Testis (tissue), 3 donors: ENCODE data around the gene C2orf66. TPM values are rescaled to one million over a fixed set of nuclear protein-coding genes. Genes with fewer than 3 reads are reported as not detected.

Experiments
- DNase-seq: peaks from one replicate; pipeline ENCODE4 v3.0.0-alpha.2; 2019
- H3K27ac ChIP-seq, 2 donors: fragments of 200-600 bp; sonication (generic); one replicate each; pipeline ENCODE4 v1.5.1; 2019
- H3K27me3 ChIP-seq: fragments of 200-600 bp; sonication (generic); one replicate; pipeline ENCODE4 v1.5.1; 2019
- H3K36me3 ChIP-seq: fragments of 200-600 bp; sonication (generic); one replicate; pipeline ENCODE4 v1.5.1; 2017; ENCODE audit warnings: low read depth; ENCODE audit errors: missing control alignments
- H3K4me1 ChIP-seq: fragments of 200-600 bp; sonication (generic); one replicate; pipeline ENCODE4 v1.5.1; 2019
- H3K4me3 ChIP-seq, 2 donors: fragments of 200-600 bp; sonication (generic); one replicate each; pipeline ENCODE4 v1.5.1; 2017 to 2019
- H3K9me3 ChIP-seq: fragments of 200-600 bp; sonication (generic); one replicate; pipeline ENCODE4 v1.5.1; 2017
- POLR2A ChIP-seq: fragments of 450-650 bp; IDR thresholded peaks from one replicate; pipeline ENCODE4 v1.6.1; 2017; ENCODE audit warnings: antibody characterized with exemption, mild to moderate bottlenecking, moderate library complexity
- WGBS, 2 donors: methylation state at CpG; one replicate each; pipeline ENCODE4 v1.1.5; 2018; 5-methylcytosine and 5-hydroxymethylcytosine counted together
- intact Hi-C: fragments of 100-400 bp; cut with DNase I; formaldehyde crosslinking; loops from one replicate; pipeline ENCODE4 v1.15.1; 2023; ENCODE audit warnings: low total_unique reads
- polyA plus RNA-seq: library from polyadenylated mRNA; stranded (reverse); fragments of 350-450 nt; fragmentation: Illumina TruSeq; extraction: RNeasy Lipid Tissue Mini Kit (QIAGEN cat#74804); gene quantifications from one replicate; pipeline ENCODE4 v1.2.3, GENCODE V29; 2014; ENCODE audit warnings: low read depth, low replicate concordance; ENCODE audit not compliant: insufficient read depth
- total RNA-seq, 2 donors: library from RNA; depleted of rRNA; stranded (reverse); fragments of >200 nt; gene quantifications; one replicate each; pipeline ENCODE4 v1.2.3, GENCODE V29; 2016
- TF ChIP-seq, protein P1 (sequence below), 3 experiments: fragments of 450-650 bp in 2 of 3; fragments of 200-600 bp in 1 of 3; sonication (generic) in 1 of 3; IDR thresholded peaks; one replicate each; pipeline ENCODE4 v1.5.1; 2016 to 2019; ENCODE audit warnings: antibody characterized with exemption in 3 of 3, mild to moderate bottlenecking in 2 of 3, moderate library complexity in 1 of 3

C2orf66 gene
- total and polyA plus RNA-seq, 3 donors from 2014 or later: 0.87 to 1.2 TPM; not detected in 1

- intact Hi-C loops: no loop called here
- no peaks in the 10 kb centered on the region for H3K36me3 ChIP-seq
- no peak overlapping the region for H3K4me3 ChIP-seq
- no peaks in the 10 kb centered on the region for H3K4me1 ChIP-seq
- no peaks in the 10 kb centered on the region for H3K27me3 ChIP-seq
- H3K27ac ChIP-seq: no peak overlapping the region
- 88 to 96% methylated on average over 3 of the region's 3 CpGs for WGBS, 2 donors
- no peak for DNase-seq
- H3K9me3 ChIP-seq: no peaks in the 10 kb centered on the region
- TF ChIP-seq, protein P1, sequence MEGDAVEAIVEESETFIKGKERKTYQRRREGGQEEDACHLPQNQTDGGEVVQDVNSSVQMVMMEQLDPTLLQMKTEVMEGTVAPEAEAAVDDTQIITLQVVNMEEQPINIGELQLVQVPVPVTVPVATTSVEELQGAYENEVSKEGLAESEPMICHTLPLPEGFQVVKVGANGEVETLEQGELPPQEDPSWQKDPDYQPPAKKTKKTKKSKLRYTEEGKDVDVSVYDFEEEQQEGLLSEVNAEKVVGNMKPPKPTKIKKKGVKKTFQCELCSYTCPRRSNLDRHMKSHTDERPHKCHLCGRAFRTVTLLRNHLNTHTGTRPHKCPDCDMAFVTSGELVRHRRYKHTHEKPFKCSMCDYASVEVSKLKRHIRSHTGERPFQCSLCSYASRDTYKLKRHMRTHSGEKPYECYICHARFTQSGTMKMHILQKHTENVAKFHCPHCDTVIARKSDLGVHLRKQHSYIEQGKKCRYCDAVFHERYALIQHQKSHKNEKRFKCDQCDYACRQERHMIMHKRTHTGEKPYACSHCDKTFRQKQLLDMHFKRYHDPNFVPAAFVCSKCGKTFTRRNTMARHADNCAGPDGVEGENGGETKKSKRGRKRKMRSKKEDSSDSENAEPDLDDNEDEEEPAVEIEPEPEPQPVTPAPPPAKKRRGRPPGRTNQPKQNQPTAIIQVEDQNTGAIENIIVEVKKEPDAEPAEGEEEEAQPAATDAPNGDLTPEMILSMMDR (IDR thresholded peaks at IDR 0.05): no peak
- no peak for TF ChIP-seq POLR2A
These were observed 16.3 kb downstream of the C2orf66 start for GRCh38 chr2:196792865-196793264.

DNA sequence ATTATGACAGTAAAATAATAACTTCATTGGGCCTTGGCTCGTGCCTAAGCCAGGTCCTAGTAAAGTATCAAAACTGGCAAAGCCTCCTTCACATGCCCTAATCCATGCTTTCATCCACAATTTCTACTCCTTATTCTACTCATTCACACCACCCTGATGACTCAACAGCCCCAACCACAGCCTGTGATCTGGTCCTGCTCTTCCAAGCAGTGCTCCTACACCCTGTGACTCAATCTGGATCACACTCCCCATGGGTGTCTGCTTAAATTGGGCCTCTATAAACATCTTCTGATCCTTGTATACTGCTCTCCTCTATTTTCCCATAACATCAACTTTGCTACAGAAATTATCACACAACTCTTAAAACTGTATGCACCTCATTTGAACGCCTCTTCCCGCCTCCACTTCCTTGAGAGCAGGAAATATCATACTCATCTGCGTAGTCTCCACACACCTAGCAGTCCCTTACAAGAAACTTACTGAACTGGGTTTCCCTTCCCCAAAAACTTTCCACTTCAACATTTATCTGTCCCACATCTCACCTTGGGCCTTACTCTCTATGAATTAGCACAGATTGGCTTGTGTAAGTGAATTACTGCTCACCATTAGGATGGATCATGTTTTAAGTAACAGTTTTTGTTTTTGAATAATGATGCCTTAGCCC lies 25.6 kb downstream of the C2orf66 start:
- Histone ChIP-seq H3K27me3 (no peaks in the 10 kb centered on the region), H3K36me3 (no peaks in the 10 kb centered on the region), H3K4me1 (no peaks in the 10 kb centered on the region), H3K4me3 (no peak overlapping the region), H3K9me3 (no peaks in the 10 kb centered on the region), H3K27ac (no peak overlapping the region)
- TF ChIP-seq, protein P1 (IDR thresholded peaks at IDR 0.05): no peak
- no peak for TF ChIP-seq POLR2A
- no peak for DNase-seq
- 95 to 96% methylated on average over 4 of the region's 4 CpGs for WGBS, 2 donors
- intact Hi-C loops: no loop called here

DNA sequence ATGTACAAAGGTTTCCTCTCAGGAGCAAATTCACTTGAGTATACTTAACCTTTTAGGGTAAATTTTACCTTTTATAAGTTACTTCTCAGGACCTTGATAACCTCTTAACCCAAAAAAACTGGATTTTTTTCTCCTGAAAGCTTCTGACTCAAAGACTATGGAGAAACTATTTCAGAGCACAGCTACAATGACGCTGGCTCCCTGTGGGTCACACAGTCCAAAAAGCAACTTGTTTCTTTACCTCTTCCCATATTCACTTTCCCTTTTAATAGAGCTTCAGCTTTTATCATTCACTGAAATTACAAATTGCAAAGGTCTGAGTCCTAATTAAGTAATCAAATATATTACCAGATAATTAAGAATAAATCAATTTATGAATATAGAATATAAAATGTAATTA lies 42.1 kb downstream of the C2orf66 start:
- TF ChIP-seq POLR2A: no peak
- TF ChIP-seq, protein P1 (IDR thresholded peaks at IDR 0.05): no peak
- WGBS, 2 donors: 85 to 100% methylated on average over 1 of the region's 1 CpG
- intact Hi-C loops: no loop called here

DNA sequence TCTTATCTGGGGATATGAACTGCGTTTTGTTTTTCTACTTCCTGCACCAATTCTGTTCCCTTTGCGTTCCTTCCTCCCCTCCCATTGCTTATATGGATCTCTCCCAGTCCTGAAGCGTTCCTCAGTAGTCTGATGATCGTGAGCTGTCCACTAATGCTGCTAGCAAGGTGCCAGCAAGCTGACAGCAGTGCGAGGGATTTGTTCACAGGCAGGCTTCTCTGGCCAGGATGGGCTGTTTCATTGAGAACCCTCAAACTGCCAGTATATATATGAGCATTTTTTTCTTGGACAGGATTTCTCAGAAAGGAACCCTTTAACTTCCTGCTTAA lies 49.8 kb downstream of the C2orf66 start:
- H3K4me3 ChIP-seq: no peak overlapping the region
- no peaks in the 10 kb centered on the region for H3K4me1 ChIP-seq
- TF ChIP-seq, protein P1 (IDR thresholded peaks at IDR 0.05): no peak
- no peak for TF ChIP-seq POLR2A
- no peak overlapping the region for H3K27ac ChIP-seq
- no peaks in the 10 kb centered on the region for H3K27me3 ChIP-seq
- DNase-seq: no peak
- WGBS, 2 donors: 49 to 60% methylated on average over 5 of the region's 5 CpGs
- no peaks in the 10 kb centered on the region for H3K9me3 ChIP-seq
- H3K36me3 ChIP-seq: no peaks in the 10 kb centered on the region
- intact Hi-C loops: no loop called here

More for the DNA sequence above, 42.1 kb downstream of the C2orf66 start:
- DNase-seq: no peak
- H3K4me3 ChIP-seq: no peak overlapping the region
- no peaks in the 10 kb centered on the region for H3K27me3 ChIP-seq
- H3K4me1 ChIP-seq: no peaks in the 10 kb centered on the region
- H3K36me3 ChIP-seq: no peaks in the 10 kb centered on the region
- no peak overlapping the region for H3K27ac ChIP-seq
- no peaks in the 10 kb centered on the region for H3K9me3 ChIP-seq
